Transverse colon (tissue), 3 donors: ENCODE measurements around the gene ATG101.

Experiments
- EP300 ChIP-seq: sonication (generic); formaldehyde crosslinking; IDR thresholded peaks from one replicate; pipeline ENCODE4 v1.6.1; 2017; ENCODE audit warnings: antibody characterized with exemption, low read depth
- TF ChIP-seq, protein P1 (sequence below), 5 experiments: fragments of 200-600 bp in 3 of 5; fragments of 450-650 bp in 2 of 5; sonication (generic) in 3 of 5; IDR thresholded peaks; 1 replicate in 2 of 5; 2 replicates in 3 of 5; pipeline ENCODE4 v1.5.1; 2016 to 2017; ENCODE audit warnings: antibody characterized with exemption in 5 of 5, inconsistent platforms in 3 of 5, mild to moderate bottlenecking in 2 of 5, moderate library complexity in 1 of 5

DNA sequence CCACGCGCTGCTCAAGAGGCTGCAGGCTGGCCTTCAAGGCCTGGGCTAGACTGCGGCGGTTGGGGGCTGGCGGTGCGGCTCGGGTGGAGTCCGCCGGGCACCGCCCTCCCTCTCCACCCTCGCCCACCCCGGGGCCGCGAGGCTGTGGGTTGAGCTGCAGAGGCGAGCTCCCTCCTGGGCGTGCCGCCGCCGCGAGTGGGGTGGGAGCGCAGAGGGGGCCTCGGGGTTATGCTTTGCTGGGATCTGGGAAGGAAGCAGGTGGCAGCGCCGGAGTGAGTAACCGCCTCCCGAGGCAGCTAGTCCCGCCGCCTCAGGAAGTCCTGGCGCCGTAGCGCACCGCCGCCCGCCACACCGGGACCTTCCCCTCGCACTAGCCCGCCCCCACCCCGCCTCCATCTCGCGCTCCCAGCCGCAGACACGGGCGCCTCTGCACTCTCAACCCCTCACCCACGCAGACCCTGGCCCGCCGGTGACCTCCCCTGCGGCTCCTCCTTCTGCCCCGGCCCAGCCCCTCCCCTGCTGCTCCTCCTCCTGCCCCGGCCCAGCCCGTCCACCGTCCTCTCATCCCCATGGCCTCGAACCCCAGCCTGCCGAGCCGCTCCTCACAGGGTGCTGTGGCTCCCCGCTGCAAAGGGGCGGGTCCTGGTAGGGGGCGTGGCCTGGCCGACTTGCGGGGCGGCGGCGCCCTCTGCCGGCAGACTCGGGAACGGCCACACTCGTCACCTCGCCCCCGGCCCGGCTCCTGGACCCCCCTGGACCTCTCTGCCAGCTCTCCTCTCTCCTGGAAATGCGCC lies 46.4 kb upstream of the ATG101 start:
- TF ChIP-seq, protein P1, sequence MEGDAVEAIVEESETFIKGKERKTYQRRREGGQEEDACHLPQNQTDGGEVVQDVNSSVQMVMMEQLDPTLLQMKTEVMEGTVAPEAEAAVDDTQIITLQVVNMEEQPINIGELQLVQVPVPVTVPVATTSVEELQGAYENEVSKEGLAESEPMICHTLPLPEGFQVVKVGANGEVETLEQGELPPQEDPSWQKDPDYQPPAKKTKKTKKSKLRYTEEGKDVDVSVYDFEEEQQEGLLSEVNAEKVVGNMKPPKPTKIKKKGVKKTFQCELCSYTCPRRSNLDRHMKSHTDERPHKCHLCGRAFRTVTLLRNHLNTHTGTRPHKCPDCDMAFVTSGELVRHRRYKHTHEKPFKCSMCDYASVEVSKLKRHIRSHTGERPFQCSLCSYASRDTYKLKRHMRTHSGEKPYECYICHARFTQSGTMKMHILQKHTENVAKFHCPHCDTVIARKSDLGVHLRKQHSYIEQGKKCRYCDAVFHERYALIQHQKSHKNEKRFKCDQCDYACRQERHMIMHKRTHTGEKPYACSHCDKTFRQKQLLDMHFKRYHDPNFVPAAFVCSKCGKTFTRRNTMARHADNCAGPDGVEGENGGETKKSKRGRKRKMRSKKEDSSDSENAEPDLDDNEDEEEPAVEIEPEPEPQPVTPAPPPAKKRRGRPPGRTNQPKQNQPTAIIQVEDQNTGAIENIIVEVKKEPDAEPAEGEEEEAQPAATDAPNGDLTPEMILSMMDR (IDR thresholded peaks at IDR 0.05): peak; percentile 97 to 99 (median 98)
- TF ChIP-seq EP300: no peak
